ENCODE measurements around the gene RNH1.

Gene RNH1

DNA sequence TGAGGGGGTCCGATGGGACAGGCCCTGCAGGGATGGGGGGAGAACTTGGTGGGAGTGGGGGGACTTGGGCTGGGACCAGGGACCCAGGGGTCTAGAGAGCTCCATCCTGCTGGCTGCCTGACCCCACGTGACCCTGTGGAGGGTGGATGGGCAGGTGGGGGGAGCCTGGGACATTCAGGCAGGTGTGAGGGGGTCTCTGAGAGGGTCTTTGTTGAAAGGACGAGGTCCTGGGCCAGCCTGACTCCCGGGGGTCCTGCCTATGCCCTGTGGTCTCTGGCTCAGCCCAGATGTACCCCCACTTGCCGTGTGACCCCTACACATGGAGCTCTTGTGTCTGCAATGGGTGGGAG, 37.8 kb upstream of the RNH1 start:
- Histone ChIP-seq H3K4me2 (ENCODE audit: low read depth, low read length, poor library complexity, severe bottlenecking) (no peak overlapping the region), H3K9me2 (replicated peaks; ENCODE audit: insufficient read depth, low read length) (no peaks in the 10 kb centered on the region)
- TF ChIP-seq EZH2phosphoT487 (conservative IDR thresholded peaks at IDR 0.05; ENCODE audit: low read length), result no peak
- TF ChIP-seq, protein P1, sequence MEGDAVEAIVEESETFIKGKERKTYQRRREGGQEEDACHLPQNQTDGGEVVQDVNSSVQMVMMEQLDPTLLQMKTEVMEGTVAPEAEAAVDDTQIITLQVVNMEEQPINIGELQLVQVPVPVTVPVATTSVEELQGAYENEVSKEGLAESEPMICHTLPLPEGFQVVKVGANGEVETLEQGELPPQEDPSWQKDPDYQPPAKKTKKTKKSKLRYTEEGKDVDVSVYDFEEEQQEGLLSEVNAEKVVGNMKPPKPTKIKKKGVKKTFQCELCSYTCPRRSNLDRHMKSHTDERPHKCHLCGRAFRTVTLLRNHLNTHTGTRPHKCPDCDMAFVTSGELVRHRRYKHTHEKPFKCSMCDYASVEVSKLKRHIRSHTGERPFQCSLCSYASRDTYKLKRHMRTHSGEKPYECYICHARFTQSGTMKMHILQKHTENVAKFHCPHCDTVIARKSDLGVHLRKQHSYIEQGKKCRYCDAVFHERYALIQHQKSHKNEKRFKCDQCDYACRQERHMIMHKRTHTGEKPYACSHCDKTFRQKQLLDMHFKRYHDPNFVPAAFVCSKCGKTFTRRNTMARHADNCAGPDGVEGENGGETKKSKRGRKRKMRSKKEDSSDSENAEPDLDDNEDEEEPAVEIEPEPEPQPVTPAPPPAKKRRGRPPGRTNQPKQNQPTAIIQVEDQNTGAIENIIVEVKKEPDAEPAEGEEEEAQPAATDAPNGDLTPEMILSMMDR (IDR thresholded peaks at IDR 0.05; ENCODE audit: insufficient read depth, low read length, poor library complexity, severe bottlenecking), result no peak

GRCh38 chr11:541433-541885, 34.4 kb upstream of the RNH1 start:
- H3K4me2 ChIP-seq (ENCODE audit: low read depth, low read length, poor library complexity, severe bottlenecking), result no peak overlapping the region
- H2AFZ ChIP-seq (ENCODE audit: low read depth, low read length, severe bottlenecking), result no peak overlapping the region
- TF ChIP-seq EZH2phosphoT487 (conservative IDR thresholded peaks at IDR 0.05; ENCODE audit: low read length), result no peak
- TF ChIP-seq, protein P1 (IDR thresholded peaks at IDR 0.05; ENCODE audit: insufficient read depth, low read length, poor library complexity, severe bottlenecking), result no peak
- peaks cover 6% of the 10 kb centered on the region for H3F3A ChIP-seq (ENCODE audit: insufficient read depth)
- no peak overlapping the region for H3K9ac ChIP-seq (ENCODE audit: low read length)
- H3K9me2 ChIP-seq (replicated peaks; ENCODE audit: insufficient read depth, low read length), result no peaks in the 10 kb centered on the region
- no peaks in the 10 kb centered on the region for H4K20me1 ChIP-seq (ENCODE audit: low read depth, low read length)
- H3K27me3 ChIP-seq (ENCODE audit: low read length), result no peaks in the 10 kb centered on the region
- H3K79me2 ChIP-seq (ENCODE audit: insufficient read depth, low read length), result no peaks in the 10 kb centered on the region
- no peak overlapping the region for H3K4me3 ChIP-seq (ENCODE audit: insufficient read depth, low read length, poor library complexity, severe bottlenecking)
- H3K27ac ChIP-seq (ENCODE audit: low read depth, low read length), result no peak overlapping the region
- H3K36me3 ChIP-seq (ENCODE audit: low read length), result no peaks in the 10 kb centered on the region
- H3K9me3 ChIP-seq (ENCODE audit: insufficient read depth, low read length), result no peaks in the 10 kb centered on the region

More for the DNA sequence above, 37.8 kb upstream of the RNH1 start:
- H3K9me3 ChIP-seq (ENCODE audit: insufficient read depth, low read length), result no peaks in the 10 kb centered on the region
- no peak overlapping the region for H2AFZ ChIP-seq (ENCODE audit: low read depth, low read length, severe bottlenecking)
- no peaks in the 10 kb centered on the region for H3F3A ChIP-seq (ENCODE audit: insufficient read depth)
- no peaks in the 10 kb centered on the region for H4K20me1 ChIP-seq (ENCODE audit: low read depth, low read length)
- H3K4me3 ChIP-seq (ENCODE audit: insufficient read depth, low read length, poor library complexity, severe bottlenecking), result no peak overlapping the region
- no peak overlapping the region for H3K9ac ChIP-seq (ENCODE audit: low read length)
- no peaks in the 10 kb centered on the region for H3K36me3 ChIP-seq (ENCODE audit: low read length)
- no peaks in the 10 kb centered on the region for H3K79me2 ChIP-seq (ENCODE audit: insufficient read depth, low read length)
- no peak overlapping the region for H3K27ac ChIP-seq (ENCODE audit: low read depth, low read length)
- no peaks in the 10 kb centered on the region for H3K27me3 ChIP-seq (ENCODE audit: low read length)

- H2AFZ ChIP-seq (ENCODE audit: low read depth, low read length, severe bottlenecking), result no peak overlapping the region
- peaks cover 11% of the 10 kb centered on the region for H3F3A ChIP-seq (ENCODE audit: insufficient read depth)
- H3K36me3 ChIP-seq (ENCODE audit: low read length), result no peaks in the 10 kb centered on the region
- H3K9ac ChIP-seq (ENCODE audit: low read length), result no peak overlapping the region
- no peak overlapping the region for H3K4me2 ChIP-seq (ENCODE audit: low read depth, low read length, poor library complexity, severe bottlenecking)
- TF ChIP-seq EZH2phosphoT487 (conservative IDR thresholded peaks at IDR 0.05; ENCODE audit: low read length), result no peak
- TF ChIP-seq, protein P1 (IDR thresholded peaks at IDR 0.05; ENCODE audit: insufficient read depth, low read length, poor library complexity, severe bottlenecking), result no peak
- H3K27ac ChIP-seq (ENCODE audit: low read depth, low read length), result no peak overlapping the region
- no peaks in the 10 kb centered on the region for H3K9me2 ChIP-seq (replicated peaks; ENCODE audit: insufficient read depth, low read length)
- H3K4me3 ChIP-seq (ENCODE audit: insufficient read depth, low read length, poor library complexity, severe bottlenecking), result no peak overlapping the region
- H4K20me1 ChIP-seq (ENCODE audit: low read depth, low read length), result no peaks in the 10 kb centered on the region
- H3K9me3 ChIP-seq (ENCODE audit: insufficient read depth, low read length), result no peaks in the 10 kb centered on the region
- H3K79me2 ChIP-seq (ENCODE audit: insufficient read depth, low read length), result no peaks in the 10 kb centered on the region
- no peaks in the 10 kb centered on the region for H3K27me3 ChIP-seq (ENCODE audit: low read length)
These were observed 33.8 kb upstream of the RNH1 start for GRCh38 chr11:540583-541432.
